Posterior vena cava (tissue), 2 donors: ENCODE results near the gene MACROD2. TPM values are rescaled to one million over a fixed set of nuclear protein-coding genes. Genes with fewer than 3 reads are reported as not detected.
"Not testable (repeated sequence)": the region's sequence is repeated elsewhere in the genome, so short reads cannot be mapped to it uniquely, and the experiment has no call there.

Source experiments
- DNase-seq: peaks from one replicate; pipeline ENCODE4 v3.0.0-alpha.2; 2020; ENCODE audit warnings: low spot score
- intact Hi-C, 2 donors: fragments of 100-400 bp; cut with DNase I; formaldehyde crosslinking; loops; one replicate each; pipeline versions ENCODE4 v1.14.1 to v1.14.2; 2022 to 2023
- total RNA-seq, 2 donors: library from RNA; stranded (reverse); fragmentation: NEBNext Ultra II Directional; extraction: Animal tissue kit (Norgen Biotek cat#: 25700); gene quantifications; one replicate each; pipeline ENCODE4 v1.2.1, GENCODE V29; 2021
- donor health status: DM: yes; HTN: yes; CAD: no.
- donor health status: DM: yes; HTN: yes; CAD: no.

Gene MACROD2
- total RNA-seq, 2 donors from 2014 or later = 15.5 to 25.5 TPM

DNA sequence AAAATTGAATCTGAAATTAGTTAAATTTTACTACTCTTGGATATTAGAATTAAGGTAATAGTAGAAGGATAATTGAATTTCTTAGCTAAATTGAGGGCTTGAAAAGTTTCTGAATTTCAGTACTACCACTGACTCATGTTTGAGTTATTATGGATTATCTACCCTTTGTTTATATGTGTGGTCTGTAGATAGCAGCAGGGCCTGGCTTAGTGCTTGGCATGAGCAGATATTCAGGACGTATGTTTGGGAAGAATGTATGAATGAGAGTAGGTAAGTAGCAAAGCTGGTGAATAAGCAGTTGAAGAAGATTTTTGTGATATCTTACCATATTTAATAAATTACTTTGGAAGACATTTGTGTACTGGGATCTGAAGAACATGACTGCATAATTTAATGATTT, 152.7 kb downstream of the MACROD2 start:
- intact Hi-C loops = no loop called here
- no peak for DNase-seq

DNA sequence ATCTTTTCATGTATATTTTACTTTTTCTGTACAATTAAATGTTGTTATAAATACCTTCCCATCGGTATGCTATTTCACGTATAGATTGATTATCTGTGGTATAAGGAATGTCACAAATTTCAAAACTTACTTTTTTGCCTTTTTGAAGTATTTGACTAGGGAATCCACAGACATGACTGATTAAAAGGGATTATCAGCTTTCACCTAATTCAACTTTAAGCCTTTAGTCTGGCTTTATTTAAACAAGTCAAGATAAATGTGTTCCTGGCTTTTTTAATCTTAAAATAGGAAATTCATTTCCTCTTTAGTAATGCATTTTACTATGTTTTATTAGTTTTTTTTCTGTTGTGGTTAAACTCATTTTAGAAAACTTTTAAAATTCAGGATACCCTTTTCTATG, 160.0 kb downstream of the MACROD2 start:
- no peak for DNase-seq
- intact Hi-C loops = no loop called here

GRCh38 chr20:14178528-14178927, 183.2 kb downstream of the MACROD2 start:
- intact Hi-C loops = no loop called here
- no peak for DNase-seq

DNA sequence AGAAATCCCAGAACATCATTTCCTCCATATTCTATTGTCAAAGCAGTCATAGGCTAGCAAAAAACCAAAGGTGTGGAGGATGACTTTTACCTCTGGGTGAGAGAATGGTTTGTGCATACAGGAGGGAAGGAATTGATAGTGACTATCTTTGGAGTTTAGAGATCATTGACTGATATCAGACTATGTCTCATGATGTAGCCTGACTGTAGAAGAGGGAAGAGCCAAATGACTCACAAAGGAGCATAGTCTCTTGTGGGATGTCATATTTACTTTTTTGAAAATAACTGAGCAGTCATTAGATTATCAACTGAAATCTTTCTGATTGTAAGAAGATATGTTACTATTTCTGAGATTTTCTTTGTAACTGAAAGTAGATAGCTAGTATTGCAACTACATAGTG, 183.6 kb downstream of the MACROD2 start:
- no peak for DNase-seq
- intact Hi-C loops = no loop called here

- intact Hi-C loops = loop anchor here in 1 of 2 donors (10.0 kb wide), 1 partner anchor 1835 kb away; no protein-coding TSS in a partner anchor
- DNase-seq = no peak
These were observed 194.6 kb downstream of the MACROD2 start for GRCh38 chr20:14189794-14190402.

DNA sequence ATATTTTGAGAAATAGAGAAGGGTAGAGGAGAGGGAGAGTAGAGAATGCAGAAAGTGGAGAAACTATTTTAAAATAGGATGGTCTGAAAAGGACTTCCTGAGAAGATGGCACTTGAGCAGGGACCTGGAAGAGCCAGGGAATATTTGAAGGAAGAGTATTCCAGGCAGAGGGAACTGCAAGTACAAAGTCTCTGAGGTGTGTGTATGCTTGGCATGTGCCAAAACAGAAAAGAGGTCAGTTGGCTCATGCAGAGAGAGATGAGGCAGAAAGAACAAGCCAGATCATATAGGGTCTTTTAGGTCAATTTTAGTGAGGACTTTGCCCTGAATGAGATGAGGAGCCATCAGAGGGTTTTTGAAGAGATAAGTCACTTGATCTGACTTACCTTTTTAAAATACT, 196.2 kb downstream of the MACROD2 start:
- intact Hi-C loops = no loop called here
- DNase-seq = no peak

DNA sequence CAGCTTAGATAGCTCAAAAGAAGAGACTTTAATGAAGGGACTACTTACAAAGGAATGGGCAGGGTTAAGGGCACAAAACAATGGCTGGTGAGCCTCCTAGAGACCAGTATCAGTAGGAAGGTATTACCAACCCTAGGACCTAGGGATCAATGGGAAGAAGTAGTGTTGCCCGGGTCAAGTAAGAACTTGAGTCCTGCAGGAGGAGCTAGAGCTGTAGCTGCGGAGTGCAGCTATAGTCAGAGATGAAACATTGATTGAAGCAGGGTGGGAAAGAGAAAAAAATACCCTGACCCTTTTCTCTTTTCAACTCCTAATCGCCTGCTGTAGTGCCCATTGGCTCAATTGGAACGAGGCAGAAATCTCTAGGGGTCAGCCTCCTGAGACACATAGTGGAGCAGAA, 198.1 kb downstream of the MACROD2 start:
- intact Hi-C loops = no loop called here
- no peak for DNase-seq

- intact Hi-C loops = no loop called here
These were observed 198.6 kb downstream of the MACROD2 start for GRCh38 chr20:14193885-14194284.

GRCh38 chr20:14197097-14197496, 201.8 kb downstream of the MACROD2 start:
- DNase-seq = no peak
- intact Hi-C loops = no loop called here

More at GRCh38 chr20:14193885-14194284, 198.6 kb downstream of the MACROD2 start:
- DNase-seq = no peak

- DNase-seq = no peak
- intact Hi-C loops = no loop called here
These were observed 203.1 kb downstream of the MACROD2 start for GRCh38 chr20:14198416-14198815.

GRCh38 chr20:14199111-14199510, 203.8 kb downstream of the MACROD2 start:
- intact Hi-C loops = no loop called here
- no peak for DNase-seq

- DNase-seq = no peak
- intact Hi-C loops = no loop called here
These were observed 208.3 kb downstream of the MACROD2 start for GRCh38 chr20:14203657-14204056.

GRCh38 chr20:14207591-14207990, 212.3 kb downstream of the MACROD2 start:
- intact Hi-C loops = no loop called here
- no peak for DNase-seq

GRCh38 chr20:14208956-14209355, 213.6 kb downstream of the MACROD2 start:
- DNase-seq = no peak
- intact Hi-C loops = no loop called here

DNA sequence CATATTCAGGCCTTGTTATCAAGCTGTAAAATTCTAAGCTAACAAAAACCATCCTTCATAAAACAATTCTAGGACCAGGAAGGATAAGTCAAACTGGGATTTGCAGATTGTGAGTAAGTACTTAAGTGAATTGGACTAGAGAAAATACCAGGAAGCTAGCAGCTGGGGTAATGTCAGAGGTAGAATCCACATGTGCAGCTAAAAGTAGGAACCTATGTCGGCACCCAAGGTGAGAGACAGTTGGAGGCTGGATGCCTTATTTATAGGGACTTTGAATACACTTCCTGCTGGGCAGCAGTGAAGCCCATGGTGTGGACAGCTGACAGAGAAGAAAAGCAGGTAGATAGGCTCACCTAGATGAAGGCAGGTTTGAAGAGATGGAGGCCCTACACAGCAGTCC, 214.8 kb downstream of the MACROD2 start:
- intact Hi-C loops = no loop called here
- DNase-seq = no peak

- intact Hi-C loops = no loop called here
- DNase-seq = no peak
These were observed 218.7 kb downstream of the MACROD2 start for GRCh38 chr20:14214046-14214445.

DNA sequence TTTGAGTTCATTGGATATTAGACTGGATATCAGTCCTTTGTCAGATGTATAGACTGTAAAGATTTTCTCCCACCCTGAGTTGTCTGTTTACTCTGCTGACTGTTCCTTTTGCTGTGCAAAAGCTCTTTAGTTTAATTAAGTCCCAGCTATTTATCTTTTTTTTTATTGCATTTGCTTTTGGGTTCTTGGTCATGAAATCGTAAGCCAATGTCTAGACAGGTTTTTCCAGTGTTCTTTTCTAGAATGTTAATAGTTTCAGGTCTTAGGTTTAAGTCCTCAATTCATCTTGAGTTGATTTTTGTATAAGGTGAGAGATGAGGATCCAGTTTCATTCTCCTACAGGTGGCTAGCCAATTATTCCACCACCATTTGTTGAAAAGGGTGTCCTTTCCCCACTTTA, 220.6 kb downstream of the MACROD2 start:
- DNase-seq, intact Hi-C loops: not testable (repeated sequence)

GRCh38 chr20:14219801-14220461, 224.6 kb downstream of the MACROD2 start:
- intact Hi-C loops = no loop called here
- no peak for DNase-seq

DNA sequence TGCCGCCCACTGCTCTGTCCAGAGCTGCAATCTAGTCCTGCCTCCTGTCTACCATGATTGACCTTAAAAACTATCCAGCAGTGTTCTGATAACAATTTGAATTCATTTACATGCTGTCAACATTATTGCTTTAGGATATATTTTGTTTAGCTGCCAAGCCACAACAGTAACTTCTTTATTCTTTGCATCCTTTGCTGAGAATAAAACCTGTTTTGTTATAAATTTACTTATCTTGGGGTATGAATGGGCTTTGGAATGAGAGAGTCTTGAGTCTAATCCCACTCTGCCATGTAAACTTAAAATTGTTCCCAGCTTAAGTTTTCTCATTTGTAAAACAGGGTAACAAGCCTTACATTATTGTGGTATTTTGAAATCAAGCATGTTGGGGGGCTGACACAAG, 225.7 kb downstream of the MACROD2 start:
- DNase-seq = no peak
- intact Hi-C loops = no loop called here

DNA sequence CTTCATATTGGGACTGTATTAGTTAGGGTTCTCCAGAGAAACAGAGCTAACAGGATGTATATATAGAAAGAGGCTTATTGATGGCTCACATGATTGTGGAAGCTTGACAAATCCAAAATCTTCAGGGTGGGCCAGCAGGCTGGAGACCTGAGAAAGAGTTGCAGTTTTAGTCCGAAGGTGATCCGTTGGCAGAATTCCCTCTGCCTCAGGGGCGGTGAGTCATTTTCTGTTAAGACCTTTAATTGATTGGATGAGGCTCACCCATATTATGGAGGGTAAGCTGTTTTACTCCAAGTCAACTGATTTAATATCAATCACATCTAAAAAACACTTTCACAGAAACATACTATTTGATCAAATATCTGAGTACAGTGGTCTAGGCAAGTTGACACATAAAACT, 228.5 kb downstream of the MACROD2 start:
- DNase-seq = no peak
- intact Hi-C loops = no loop called here
